Esophagus squamous epithelium (tissue), 4 donors: ENCODE results near the gene PTPN21.

Source experiments
- CTCF ChIP-seq, 6 experiments: fragments of 450-650 bp in 4 of 6; fragments of 200-600 bp in 2 of 6; sonication (generic) in 2 of 6; IDR thresholded peaks; one replicate each; pipeline ENCODE4 v1.5.1; 2016 to 2019; ENCODE audit warnings: antibody characterized with exemption in 6 of 6, mild to moderate bottlenecking in 4 of 6, moderate library complexity in 4 of 6
- POLR2A ChIP-seq, 4 donors: fragments of 450-650 bp; IDR thresholded peaks; one replicate each; pipeline ENCODE4 v1.6.1; 2017; ENCODE audit warnings: antibody characterized with exemption in 4 of 4, mild to moderate bottlenecking in 4 of 4, moderate library complexity in 3 of 4

- no peak for TF ChIP-seq CTCF (IDR thresholded peaks at IDR 0.05)
- no peak for TF ChIP-seq POLR2A (IDR thresholded peaks at IDR 0.05)
These were observed 61.2 kb downstream of the PTPN21 start for GRCh38 chr14:88493392-88494185.
